Thyroid gland (tissue), 4 donors: ENCODE results near the gene SKIDA1. TPM values are rescaled to one million over a fixed set of nuclear protein-coding genes. Genes with fewer than 3 reads are reported as not detected.

Experiments used
- DNase-seq, 2 donors: peaks; one replicate each; pipeline ENCODE4 v3.0.0-alpha.2; 2019
- H3K27ac ChIP-seq, 3 donors: fragments of 200-600 bp; sonication (generic); 1 replicate in 2 of 3; 2 replicates in 1 of 3; pipeline ENCODE4 v1.5.1; 2016 to 2019; ENCODE audit warnings: mild to moderate bottlenecking in 1 of 3, moderate library complexity in 1 of 3
- H3K27me3 ChIP-seq: fragments of 200-600 bp; sonication (generic); one replicate; pipeline ENCODE4 v1.5.1; 2019
- H3K36me3 ChIP-seq, 2 donors: fragments of 200-600 bp; sonication (generic); one replicate each; pipeline ENCODE4 v1.5.1; 2016 to 2019
- H3K4me1 ChIP-seq, 2 donors: fragments of 200-600 bp; sonication (generic); one replicate each; pipeline ENCODE4 v1.5.1; 2017 to 2019
- H3K4me3 ChIP-seq, 3 donors: fragments of 200-600 bp; sonication (generic); replicated peaks in 1 of 3; 1 replicate in 2 of 3; 2 replicates in 1 of 3; pipeline ENCODE4 v1.5.1; 2016; ENCODE audit warnings: mild to moderate bottlenecking in 1 of 3
- H3K9me3 ChIP-seq: fragments of 200-600 bp; sonication (generic); one replicate; pipeline ENCODE4 v1.5.1; 2017
- CTCF ChIP-seq, 6 experiments: fragments of 200-600 bp in 3 of 6; fragments of 450-650 bp in 3 of 6; sonication (generic) in 3 of 6; IDR thresholded peaks; one replicate each; pipeline ENCODE4 v1.5.1; 2016 to 2019; ENCODE audit warnings: antibody characterized with exemption in 6 of 6, mild to moderate bottlenecking in 2 of 6, inconsistent platforms in 1 of 6, moderate library complexity in 1 of 6
- POLR2A ChIP-seq, 2 donors: fragments of 450-650 bp; IDR thresholded peaks; one replicate each; pipeline ENCODE4 v1.6.1; 2017; ENCODE audit warnings: antibody characterized with exemption in 2 of 2, mild to moderate bottlenecking in 2 of 2, moderate library complexity in 1 of 2
- WGBS, 2 donors: methylation state at CpG; one replicate each; pipeline ENCODE4 v1.1.5; 2017; 5-methylcytosine and 5-hydroxymethylcytosine counted together
- intact Hi-C: fragments of 100-400 bp; cut with DNase I; formaldehyde crosslinking; loops from one replicate; pipeline ENCODE4 v1.15.1; 2023
- total RNA-seq, 4 donors: library from RNA; depleted of rRNA; stranded (reverse); fragments of >200 nt; gene quantifications; one replicate each; pipeline ENCODE4 v1.2.3, GENCODE V29; 2016

Gene SKIDA1
- total RNA-seq, 4 donors from 2014 or later: 3.1 to 9.9 (median 7.1) TPM

- no peaks in the 10 kb centered on the region for H3K9me3 ChIP-seq
- 31 to 38% methylated on average over 9 of the region's 9 CpGs for WGBS, 2 donors
- DNase-seq: no peak
- H3K36me3 ChIP-seq: peaks cover 15 to 17% of the 10 kb centered on the region in 2 donors
- intact Hi-C loops: no loop called here
- H3K27me3 ChIP-seq: no peaks in the 10 kb centered on the region
- H3K4me1 ChIP-seq: peaks cover 6 to 12% of the 10 kb centered on the region in 2 donors
- TF ChIP-seq CTCF (IDR thresholded peaks at IDR 0.05) (no peak), POLR2A (IDR thresholded peaks at IDR 0.05) (no peak)
- peak overlapping the region in 1 of 3 donors; percentile 89 for H3K4me3 ChIP-seq
- H3K27ac ChIP-seq: peak overlapping the region in 2 of 3 donors; percentile 81 to 98
These were observed 10.0 kb upstream of the SKIDA1 start for GRCh38 chr10:21535494-21535965.

- Histone ChIP-seq H3K36me3 (peaks cover 10 to 15% of the 10 kb centered on the region in 2 donors), H3K9me3 (no peaks in the 10 kb centered on the region), H3K27ac (peak overlapping the region; percentile 72 to 98 (median 94)), H3K4me1 (peaks cover 6 to 12% of the 10 kb centered on the region in 2 donors), H3K4me3 (peak overlapping the region in 2 of 3 donors; percentile 35 to 89), H3K27me3 (no peaks in the 10 kb centered on the region)
- TF ChIP-seq CTCF (IDR thresholded peaks at IDR 0.05) (peak in 1 of 6 experiments; percentile 8), POLR2A (IDR thresholded peaks at IDR 0.05) (peak in 1 of 2 donors; percentile 38)
- intact Hi-C loops: no loop called here
- 4 to 9% methylated on average over 13 to 29 of the region's 96 CpGs for WGBS, 2 donors
- peak; percentile 70 to 75 for DNase-seq
These were observed 9.4 kb upstream of the SKIDA1 start for GRCh38 chr10:21534604-21535493.

- intact Hi-C loops: no loop called here
- TF ChIP-seq POLR2A (IDR thresholded peaks at IDR 0.05) (no peak), CTCF (IDR thresholded peaks at IDR 0.05) (no peak)
- WGBS, 2 donors: 0% methylated on average over 5 to 12 of the region's 26 CpGs
- peaks cover 6 to 12% of the 10 kb centered on the region in 2 donors for H3K4me1 ChIP-seq
- H3K4me3 ChIP-seq: peak overlapping the region in 1 of 3 donors; percentile 89
- no peak for DNase-seq
- no peaks in the 10 kb centered on the region for H3K9me3 ChIP-seq
- H3K36me3 ChIP-seq: peaks cover 4 to 11% of the 10 kb centered on the region in 2 donors
- H3K27ac ChIP-seq: peak overlapping the region; percentile 72 to 98 (median 94)
- no peaks in the 10 kb centered on the region for H3K27me3 ChIP-seq
These were observed 8.8 kb upstream of the SKIDA1 start for GRCh38 chr10:21534280-21534586.

DNA sequence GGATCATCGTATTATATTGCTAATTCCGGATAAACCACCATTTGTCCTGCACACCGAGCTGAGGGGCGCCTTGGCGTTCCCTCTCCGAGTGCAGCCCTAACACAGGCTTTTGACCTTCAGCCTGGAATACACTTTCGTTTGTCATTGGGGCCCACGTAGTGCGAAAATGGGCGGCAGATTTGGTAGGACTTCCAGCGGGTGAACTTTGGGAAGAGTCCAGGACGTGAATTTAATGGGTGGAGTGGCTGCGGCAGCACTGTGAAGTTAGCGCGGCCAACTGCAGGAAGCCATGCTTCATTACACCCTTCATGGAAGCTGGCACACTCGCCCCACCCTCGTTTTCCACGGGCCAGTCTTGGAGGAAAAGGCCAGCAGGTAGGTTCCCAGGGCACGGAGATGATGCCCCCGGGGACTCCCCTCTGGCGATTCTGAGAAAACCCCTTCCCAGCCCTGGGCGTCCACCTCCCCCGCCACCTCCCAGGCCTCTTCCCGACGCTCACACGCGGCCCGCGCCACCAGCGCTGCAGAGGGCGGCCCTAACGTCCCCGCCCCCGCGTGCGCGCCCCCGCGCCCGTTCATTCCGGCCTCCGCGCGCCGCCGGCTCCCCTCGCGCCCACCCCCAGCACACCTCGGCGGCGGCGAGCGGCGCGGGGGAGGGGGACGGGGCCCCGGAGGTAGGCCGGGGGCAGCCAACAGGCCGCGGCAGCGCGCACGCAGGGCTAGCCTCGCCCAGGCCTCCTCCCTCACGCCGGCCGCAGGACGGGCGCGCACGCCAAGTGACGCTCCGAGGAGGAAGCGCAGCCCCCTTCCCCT, 8.2 kb upstream of the SKIDA1 start, which contains the start of gene MLLT10:
Gene MLLT10 (plus strand): TSS at position 766 of the 813 bp plus-strand sequence. CDS start 413 bp downstream, outside the sequence.
- H3K4me1 ChIP-seq: peaks cover 6 to 12% of the 10 kb centered on the region in 2 donors
- H3K36me3 ChIP-seq: peaks cover 0 to 6% of the 10 kb centered on the region in 2 donors
- peak in 1 of 2 donors; percentile 90 for TF ChIP-seq POLR2A (IDR thresholded peaks at IDR 0.05)
- TF ChIP-seq CTCF (IDR thresholded peaks at IDR 0.05): peak in 3 of 6 experiments; percentile 30 to 36 (median 33)
- intact Hi-C loops: no loop called here
- peak within 1 kb of the TSS; percentile 19 to 89 (median 35) for H3K4me3 ChIP-seq
- no peaks in the 10 kb centered on the region for H3K27me3 ChIP-seq
- peak; percentile 97 for DNase-seq
- H3K27ac ChIP-seq: peak within 1 kb of the TSS; percentile 72 to 98 (median 95)
- 1 to 3% methylated on average over 19 to 42 of the region's 74 CpGs for WGBS, 2 donors
- H3K9me3 ChIP-seq: no peaks in the 10 kb centered on the region
